GM23248 (cell line): ENCODE results near the gene SOX5. TPM values are rescaled to one million over a fixed set of nuclear protein-coding genes. Genes with fewer than 3 reads are reported as not detected.

Experiments
- DNase-seq: peaks from one replicate; pipeline ENCODE4 v3.0.0-alpha.2; 2015
- H2AFZ ChIP-seq: fragments of 200-600 bp; sonication (generic); 2 replicates; pipeline ENCODE4 v1.6.1; 2016; ENCODE audit warnings: antibody characterized with exemption
- H3F3A ChIP-seq: fragments of 200-600 bp; sonication (generic); 2 replicates; pipeline ENCODE4 v1.6.1; 2016; ENCODE audit warnings: mild to moderate bottlenecking, antibody characterized with exemption, mixed run types; ENCODE audit not compliant: insufficient read depth
- H3K27ac ChIP-seq: fragments of 200-600 bp; sonication (generic); 2 replicates; pipeline ENCODE4 v1.5.1; 2016; ENCODE audit warnings: mild to moderate bottlenecking
- H3K27me3 ChIP-seq: fragments of 200-600 bp; sonication (generic); replicated peaks from 2 replicates; pipeline ENCODE4 v1.6.1; 2016; ENCODE audit warnings: mild to moderate bottlenecking; ENCODE audit not compliant: insufficient read depth
- H3K36me3 ChIP-seq: fragments of 200-600 bp; sonication (generic); 2 replicates; pipeline ENCODE4 v1.6.1; 2016; ENCODE audit warnings: low read depth, mild to moderate bottlenecking
- H3K4me1 ChIP-seq: fragments of 200-600 bp; sonication (generic); 2 replicates; pipeline ENCODE4 v1.6.1; 2016; ENCODE audit warnings: mild to moderate bottlenecking; ENCODE audit not compliant: insufficient read depth
- H3K4me2 ChIP-seq: fragments of 200-600 bp; sonication (generic); one replicate; pipeline ENCODE4 v1.6.1; 2016; ENCODE audit warnings: mild to moderate bottlenecking; ENCODE audit not compliant: unreplicated experiment
- H3K4me3 ChIP-seq: fragments of 200-600 bp; sonication (generic); 2 replicates; pipeline ENCODE4 v1.5.1; 2016; ENCODE audit warnings: mild to moderate bottlenecking
- H3K79me2 ChIP-seq: fragments of 200-600 bp; sonication (generic); 2 replicates; pipeline ENCODE4 v1.6.1; 2016; ENCODE audit warnings: mild to moderate bottlenecking; ENCODE audit not compliant: insufficient read depth
- H3K9ac ChIP-seq: fragments of 200-600 bp; sonication (generic); 2 replicates; pipeline ENCODE4 v1.6.1; 2016; ENCODE audit warnings: mild to moderate bottlenecking
- H3K9me2 ChIP-seq: fragments of 200-600 bp; sonication (generic); 2 replicates; pipeline ENCODE4 v1.6.1; 2016; ENCODE audit warnings: mixed run types, mild to moderate bottlenecking, moderate library complexity; ENCODE audit not compliant: insufficient read depth
- H3K9me3 ChIP-seq: fragments of 200-600 bp; sonication (generic); one replicate; pipeline ENCODE4 v1.6.1; 2017; ENCODE audit warnings: low read depth
- H4K20me1 ChIP-seq: fragments of 200-600 bp; sonication (generic); 2 replicates; pipeline ENCODE4 v1.6.0; 2016; ENCODE audit not compliant: insufficient read depth
- EZH2 ChIP-seq: fragments of 200-600 bp; sonication (generic); IDR thresholded peaks from 2 replicates; pipeline ENCODE4 v1.6.1; 2018; ENCODE audit warnings: antibody characterized with exemption, mild to moderate bottlenecking; ENCODE audit not compliant: insufficient read depth, poor library complexity, severe bottlenecking
- EZH2phosphoT487 ChIP-seq: fragments of 200-600 bp; sonication (generic); IDR thresholded peaks from 2 replicates; pipeline ENCODE4 v1.6.1; 2018; ENCODE audit warnings: antibody characterized with exemption, moderate library complexity, mild to moderate bottlenecking, low read depth; ENCODE audit not compliant: insufficient read depth
- WGBS, 2 experiments: methylation state at CpG; one replicate each; pipeline ENCODE4 v1.1.6; 2015 to 2017; ENCODE audit warnings: low lambda C conversion rate in 2 of 2, low coverage in 1 of 2; ENCODE audit errors: missing lambda C conversion rate in 2 of 2; 5-methylcytosine and 5-hydroxymethylcytosine counted together
- in situ Hi-C: fragments of 300-500 bp; cut with MboI; formaldehyde crosslinking; loops from 2 replicates; pipeline ENCODE4 v1.15.0; 2020
- polyA plus RNA-seq: library from polyadenylated mRNA; unstranded; fragments of >200 nt; fragmentation: Nextera tagmentation; extraction: Ambion mirVana; gene quantifications from 2 replicates; pipeline ENCODE4 v1.2.1, GENCODE V29; 2016
- total RNA-seq: library from RNA; depleted of rRNA; stranded (reverse); fragments of >200 nt; shearing (Covaris generic); gene quantifications from 2 replicates; pipeline ENCODE4 v1.2.3, GENCODE V29; 2014

The SOX5 gene
- total and polyA plus RNA-seq, 2 experiments from 2014 or later: not detected

GRCh38 chr12:23596568-23596967, 352.9 kb downstream of the SOX5 start:
- Histone ChIP-seq H4K20me1 (no peaks in the 10 kb centered on the region), H2AFZ (no peak overlapping the region), H3K4me1 (no peaks in the 10 kb centered on the region), H3K9ac (no peak overlapping the region), H3F3A (no peaks in the 10 kb centered on the region), H3K27me3 (no peaks in the 10 kb centered on the region), H3K9me2 (no peaks in the 10 kb centered on the region), H3K4me3 (no peak overlapping the region), H3K36me3 (no peaks in the 10 kb centered on the region), H3K27ac (no peak overlapping the region), H3K4me2 (no peak overlapping the region), H3K79me2 (no peaks in the 10 kb centered on the region), H3K9me3 (no peaks in the 10 kb centered on the region)
- DNase-seq: no peak
- in situ Hi-C loops: no loop called here
- TF ChIP-seq EZH2phosphoT487 (no peak), EZH2 (no peak)
- WGBS, 2 experiments: 19 to 22% methylated on average over 3 of the region's 3 CpGs

- Histone ChIP-seq H3K4me1 (no peaks in the 10 kb centered on the region), H3K9me3 (no peaks in the 10 kb centered on the region), H3K79me2 (no peaks in the 10 kb centered on the region), H2AFZ (no peak overlapping the region), H3K27ac (no peak overlapping the region), H3F3A (no peaks in the 10 kb centered on the region), H3K27me3 (no peaks in the 10 kb centered on the region), H3K4me3 (no peak overlapping the region), H3K4me2 (no peak overlapping the region), H3K9me2 (no peaks in the 10 kb centered on the region), H4K20me1 (no peaks in the 10 kb centered on the region), H3K9ac (no peak overlapping the region), H3K36me3 (no peaks in the 10 kb centered on the region)
- in situ Hi-C loops: no loop called here
- no peak for DNase-seq
- WGBS, 2 experiments: 1 to 8% methylated on average over 4 of the region's 4 CpGs
- TF ChIP-seq EZH2 (no peak), EZH2phosphoT487 (no peak)
Observed at GRCh38 chr12:23587833-23588559, 361.5 kb downstream of the SOX5 start.

DNA sequence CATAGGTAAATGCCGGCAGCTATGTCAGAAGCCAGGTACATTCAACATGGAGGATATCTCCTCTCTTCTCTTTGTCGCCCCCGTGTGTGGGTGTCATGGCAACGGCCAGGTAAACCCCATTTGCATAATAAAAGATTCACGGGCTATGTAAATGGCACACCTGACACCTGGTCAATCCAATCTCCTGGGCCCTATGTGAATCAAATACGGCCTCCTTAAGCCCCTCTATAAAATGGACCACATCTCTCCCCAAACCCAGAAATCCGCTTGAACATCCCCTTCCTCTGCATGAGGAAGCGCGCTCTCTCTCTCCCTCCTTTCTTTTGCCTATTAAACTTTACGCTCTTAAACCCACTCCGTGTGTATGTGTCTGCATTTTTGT, 363.7 kb downstream of the SOX5 start:
- no peak overlapping the region for H3K4me3 ChIP-seq
- no peak overlapping the region for H3K9ac ChIP-seq
- no peak overlapping the region for H3K4me2 ChIP-seq
- no peak overlapping the region for H2AFZ ChIP-seq
- no peak for DNase-seq
- no peaks in the 10 kb centered on the region for H3K9me3 ChIP-seq
- 51 to 57% methylated on average over 11 of the region's 11 CpGs for WGBS, 2 experiments
- in situ Hi-C loops: no loop called here
- no peak for TF ChIP-seq EZH2phosphoT487
- no peaks in the 10 kb centered on the region for H4K20me1 ChIP-seq
- H3K27ac ChIP-seq: no peak overlapping the region
- H3K4me1 ChIP-seq: no peaks in the 10 kb centered on the region
- H3K27me3 ChIP-seq: no peaks in the 10 kb centered on the region
- no peaks in the 10 kb centered on the region for H3K79me2 ChIP-seq
- H3F3A ChIP-seq: no peaks in the 10 kb centered on the region
- H3K9me2 ChIP-seq: no peaks in the 10 kb centered on the region
- H3K36me3 ChIP-seq: no peaks in the 10 kb centered on the region

- TF ChIP-seq EZH2phosphoT487: no peak
- no peak for TF ChIP-seq EZH2
- Histone ChIP-seq H3K9ac (no peak overlapping the region), H3K36me3 (no peaks in the 10 kb centered on the region), H3K9me2 (no peaks in the 10 kb centered on the region), H3K27ac (no peak overlapping the region), H4K20me1 (no peaks in the 10 kb centered on the region), H3F3A (no peaks in the 10 kb centered on the region), H3K4me3 (no peak overlapping the region), H3K27me3 (no peaks in the 10 kb centered on the region), H3K79me2 (no peaks in the 10 kb centered on the region), H2AFZ (no peak overlapping the region), H3K4me2 (no peak overlapping the region), H3K4me1 (no peaks in the 10 kb centered on the region), H3K9me3 (no peaks in the 10 kb centered on the region)
- in situ Hi-C loops: no loop called here
- no peak for DNase-seq
- 11 to 14% methylated on average over 2 of the region's 2 CpGs for WGBS, 2 experiments
Observed at GRCh38 chr12:23585156-23585781, 364.2 kb downstream of the SOX5 start.
